Measurements from ENCODE around the gene ADCY7. TPM values are rescaled to one million over a fixed set of nuclear protein-coding genes. Genes with fewer than 3 reads are reported as not detected.

ADCY7 gene
- total RNA-seq, 1 experiment from 2014 or later = 4.0 TPM

DNA sequence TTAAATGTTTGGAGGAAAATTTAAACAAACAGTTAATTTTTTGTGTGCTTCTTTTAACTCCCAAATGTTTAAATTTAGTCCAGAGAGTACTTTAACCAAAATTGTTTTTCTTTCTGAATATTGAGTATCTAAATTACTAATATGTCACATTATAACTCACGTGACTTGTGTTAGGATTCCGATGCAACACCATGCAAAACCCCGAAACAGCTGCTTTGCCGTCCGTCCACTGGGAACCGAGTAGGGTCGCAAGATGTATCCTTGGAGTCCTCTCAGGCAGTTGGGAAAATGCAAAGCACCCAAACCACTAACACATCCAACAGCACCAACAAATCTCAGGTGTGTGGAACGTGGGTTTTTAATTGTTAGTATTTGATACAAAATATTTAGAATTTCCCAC is 38.7 kb upstream of the ADCY7 start:
- TF ChIP-seq, protein P1, sequence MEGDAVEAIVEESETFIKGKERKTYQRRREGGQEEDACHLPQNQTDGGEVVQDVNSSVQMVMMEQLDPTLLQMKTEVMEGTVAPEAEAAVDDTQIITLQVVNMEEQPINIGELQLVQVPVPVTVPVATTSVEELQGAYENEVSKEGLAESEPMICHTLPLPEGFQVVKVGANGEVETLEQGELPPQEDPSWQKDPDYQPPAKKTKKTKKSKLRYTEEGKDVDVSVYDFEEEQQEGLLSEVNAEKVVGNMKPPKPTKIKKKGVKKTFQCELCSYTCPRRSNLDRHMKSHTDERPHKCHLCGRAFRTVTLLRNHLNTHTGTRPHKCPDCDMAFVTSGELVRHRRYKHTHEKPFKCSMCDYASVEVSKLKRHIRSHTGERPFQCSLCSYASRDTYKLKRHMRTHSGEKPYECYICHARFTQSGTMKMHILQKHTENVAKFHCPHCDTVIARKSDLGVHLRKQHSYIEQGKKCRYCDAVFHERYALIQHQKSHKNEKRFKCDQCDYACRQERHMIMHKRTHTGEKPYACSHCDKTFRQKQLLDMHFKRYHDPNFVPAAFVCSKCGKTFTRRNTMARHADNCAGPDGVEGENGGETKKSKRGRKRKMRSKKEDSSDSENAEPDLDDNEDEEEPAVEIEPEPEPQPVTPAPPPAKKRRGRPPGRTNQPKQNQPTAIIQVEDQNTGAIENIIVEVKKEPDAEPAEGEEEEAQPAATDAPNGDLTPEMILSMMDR (conservative IDR thresholded peaks at IDR 0.05) = no peak

More for the DNA sequence above, 38.7 kb upstream of the ADCY7 start:
- Histone ChIP-seq H3K79me1 (ENCODE audit: insufficient read depth, low read depth, low read length, poor library complexity, severe bottlenecking) (no peaks in the 10 kb centered on the region), H4K5ac (ENCODE audit: insufficient read length, low read depth, low read length) (no peak overlapping the region), H3K9me3 (ENCODE audit: control insufficient read depth, low read depth, low read length) (no peaks in the 10 kb centered on the region), H2AK5ac (ENCODE audit: insufficient read length, low read length) (no peak overlapping the region), H3K18ac (ENCODE audit: insufficient read length, low read depth, low read length) (no peak overlapping the region), H2BK12ac (ENCODE audit: insufficient read length, low read depth, low read length) (no peak overlapping the region), H3K4me2 (ENCODE audit: insufficient read depth, insufficient read length, low read length) (no peak overlapping the region), H3K23ac (ENCODE audit: insufficient read length, low read depth, low read length) (no peak overlapping the region), H3K23me2 (ENCODE audit: insufficient read length, low read depth, low read length, poor library complexity, severe bottlenecking) (no peaks in the 10 kb centered on the region), H3K9ac (ENCODE audit: extremely low read depth, insufficient read length, low read length) (no peak overlapping the region), H2BK15ac (ENCODE audit: low read depth, low read length) (no peak overlapping the region), H4K20me1 (ENCODE audit: control insufficient read depth, insufficient read depth, insufficient read length) (no peaks in the 10 kb centered on the region), H3K14ac (ENCODE audit: insufficient read depth, low read length) (no peak overlapping the region), H2AFZ (ENCODE audit: low read length) (no peak overlapping the region), H4K91ac (ENCODE audit: insufficient read length, low read depth, low read length) (no peak overlapping the region), H3K56ac (ENCODE audit: insufficient read length, low read depth, low read length) (no peak overlapping the region), H2BK20ac (ENCODE audit: low read depth, low read length, poor library complexity, severe bottlenecking) (no peak overlapping the region), H2BK5ac (ENCODE audit: insufficient read length, low read length) (no peak overlapping the region), H3K4ac (ENCODE audit: low read depth, low read length) (no peak overlapping the region), H3K79me2 (ENCODE audit: insufficient read depth, low read length) (no peaks in the 10 kb centered on the region), H4K8ac (replicated peaks; ENCODE audit: insufficient read length, low read depth, low read length) (no peak overlapping the region), H3K27me3 (ENCODE audit: insufficient read depth, low read length) (no peaks in the 10 kb centered on the region), H3K27ac (ENCODE audit: insufficient read length, low read depth, low read length) (no peak overlapping the region), H3T11ph (ENCODE audit: low read length) (no peak overlapping the region), H3K4me1 (ENCODE audit: insufficient read depth, low read length) (no peaks in the 10 kb centered on the region), H2BK120ac (ENCODE audit: low read depth, low read length, poor library complexity, severe bottlenecking) (no peak overlapping the region)
- WGBS (ENCODE audit: extremely low coverage, insufficient read length, low lambda C conversion rate) = no CpG with 5 or more reads among the region's 8 CpGs
- Mint-ChIP-seq H3K4me3 (no peak overlapping the region), H3K9me3 (no peaks in the 10 kb centered on the region), H3K4me1 (no peaks in the 10 kb centered on the region), H3K27ac (no peak overlapping the region), H3K36me3 (ENCODE audit: insufficient read depth in 1 of 3, low read depth in 3 of 3) (peaks cover 12 to 39% (median 35%) of the 10 kb centered on the region in 3 experiments; a peak in 6 of 7 replicates), H3K27me3 (ENCODE audit: low read depth) (no peaks in the 10 kb centered on the region)
- no peak for DNase-seq

Measured in H9 (cell line).